ENCODE data around the gene G2E3. TPM values are rescaled to one million over a fixed set of nuclear protein-coding genes. Genes with fewer than 3 reads are reported as not detected.
"Not testable (repeated sequence)": the region's sequence is repeated elsewhere in the genome, so short reads cannot be mapped to it uniquely, and the experiment has no call there.

Gene G2E3
- total and polyA plus RNA-seq, 2 donors from 2014 or later, result 4.4 to 20.5 TPM

DNA sequence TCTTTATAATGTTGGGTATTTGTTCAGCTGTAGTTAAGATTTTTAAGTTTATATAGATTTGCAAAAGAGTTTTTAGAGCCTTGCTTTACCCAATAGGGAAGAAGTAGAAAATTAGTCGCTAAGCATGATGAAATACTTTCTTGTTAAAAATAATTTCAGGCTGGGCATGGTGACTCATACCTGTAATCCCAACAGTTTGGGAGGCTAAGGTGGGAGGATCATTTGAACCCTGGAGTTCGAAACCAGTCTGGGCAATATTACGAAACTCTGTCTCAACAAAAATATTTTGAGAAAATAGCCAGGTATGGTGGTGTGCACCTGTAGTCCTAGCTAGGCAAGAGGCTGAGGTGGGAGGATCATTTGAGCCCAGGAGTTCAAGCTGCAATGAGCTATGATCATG is 44.4 kb downstream of the G2E3 start:
- DNase-seq (no peak), FAIRE-seq (no peak)
- TF ChIP-seq CTCF (IDR thresholded peaks at IDR 0.05; ENCODE audit: borderline replicate concordance, extremely low read depth, insufficient read depth), result no peak
- Histone ChIP-seq H3K9me3 (ENCODE audit: control insufficient read depth in 2 of 3, insufficient read depth in 1 of 3, low read length in 3 of 3) (no peaks in the 10 kb centered on the region), H3K4me3 (ENCODE audit: low read length in 3 of 3) (no peak overlapping the region), H3K4me1 (ENCODE audit: control insufficient read depth in 2 of 3, insufficient read depth in 2 of 3, low read depth in 1 of 3, low read length in 3 of 3) (no peaks in the 10 kb centered on the region), H3K27me3 (ENCODE audit: control insufficient read depth, insufficient read depth, low read length) (no peaks in the 10 kb centered on the region), H3K9ac (ENCODE audit: low read length in 3 of 3) (no peak overlapping the region), H3K36me3 (ENCODE audit: control insufficient read depth in 2 of 3, insufficient read depth in 3 of 3, low read length in 3 of 3) (peaks cover 0 to 17% (median 3%) of the 10 kb centered on the region in 3 donors), H3K27ac (ENCODE audit: low read depth in 2 of 2, low read length in 2 of 2) (no peak overlapping the region)
- intact Hi-C loops (cut with DNase I), result no loop called here

GRCh38 chr14:30604696-30605095 is 45.7 kb downstream of the G2E3 start:
- H3K4me3 ChIP-seq (ENCODE audit: low read length in 3 of 3); intact Hi-C loops (cut with DNase I); H3K4me1 ChIP-seq (ENCODE audit: control insufficient read depth in 2 of 3, insufficient read depth in 2 of 3, low read depth in 1 of 3, low read length in 3 of 3); H3K27me3 ChIP-seq (ENCODE audit: control insufficient read depth, insufficient read depth, low read length); H3K9me3 ChIP-seq (ENCODE audit: control insufficient read depth in 2 of 3, insufficient read depth in 1 of 3, low read length in 3 of 3); FAIRE-seq; DNase-seq; H3K9ac ChIP-seq (ENCODE audit: low read length in 3 of 3); H3K27ac ChIP-seq (ENCODE audit: low read depth in 2 of 2, low read length in 2 of 2): not testable (repeated sequence)
- H3K36me3 ChIP-seq (ENCODE audit: control insufficient read depth in 2 of 3, insufficient read depth in 3 of 3, low read length in 3 of 3), result peaks cover 0 to 13% (median 3%) of the 10 kb centered on the region in 3 donors

- intact Hi-C loops (cut with DNase I), result no loop called here
- H3K9me3 ChIP-seq (ENCODE audit: control insufficient read depth in 2 of 3, insufficient read depth in 1 of 3, low read length in 3 of 3), result no peaks in the 10 kb centered on the region
- H3K27me3 ChIP-seq (ENCODE audit: control insufficient read depth, insufficient read depth, low read length), result no peaks in the 10 kb centered on the region
- peaks cover 0 to 2% (median 0%) of the 10 kb centered on the region in 3 donors for H3K4me1 ChIP-seq (ENCODE audit: control insufficient read depth in 2 of 3, insufficient read depth in 2 of 3, low read depth in 1 of 3, low read length in 3 of 3)
- FAIRE-seq, result peak; percentile 6
- H3K9ac ChIP-seq (ENCODE audit: low read length in 3 of 3), result no peak overlapping the region
- no peak for TF ChIP-seq CTCF (IDR thresholded peaks at IDR 0.05; ENCODE audit: borderline replicate concordance, extremely low read depth, insufficient read depth)
- no peak for DNase-seq
- no peak overlapping the region for H3K27ac ChIP-seq (ENCODE audit: low read depth in 2 of 2, low read length in 2 of 2)
- H3K36me3 ChIP-seq (ENCODE audit: control insufficient read depth in 2 of 3, insufficient read depth in 3 of 3, low read length in 3 of 3), result peaks cover 0 to 3% (median 3%) of the 10 kb centered on the region in 3 donors
- no peak overlapping the region for H3K4me3 ChIP-seq (ENCODE audit: low read length in 3 of 3)
Observed at GRCh38 chr14:30607156-30607780, 48.3 kb downstream of the G2E3 start.

DNA sequence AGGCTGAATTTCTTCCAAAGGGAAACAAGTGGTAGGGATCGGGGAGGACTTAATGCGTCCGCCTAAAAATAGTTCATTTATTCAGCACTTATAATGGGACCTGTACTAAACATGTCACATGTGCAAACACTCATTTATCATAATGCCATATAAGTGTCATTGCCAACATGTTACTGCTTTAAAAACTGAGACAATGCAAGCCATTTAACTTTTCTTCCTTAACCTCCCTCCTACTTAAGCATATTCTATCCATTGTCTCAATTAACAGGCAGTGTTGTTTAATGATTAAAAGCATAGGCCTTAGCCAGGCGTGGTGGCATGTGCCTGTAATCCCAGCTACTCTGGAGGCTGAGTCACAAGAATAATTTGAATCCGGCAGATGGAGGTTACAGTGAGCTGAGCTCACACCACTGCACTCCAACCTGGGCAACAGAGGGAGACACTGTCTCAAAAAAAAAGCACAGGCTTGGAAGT is 49.6 kb downstream of the G2E3 start:
- no peaks in the 10 kb centered on the region for H3K9me3 ChIP-seq (ENCODE audit: control insufficient read depth in 2 of 3, insufficient read depth in 1 of 3, low read length in 3 of 3)
- H3K27me3 ChIP-seq (ENCODE audit: control insufficient read depth, insufficient read depth, low read length), result no peaks in the 10 kb centered on the region
- FAIRE-seq (no peak), DNase-seq (peak in 2 of 5 donors; percentile 26 to 39)
- no peak overlapping the region for H3K27ac ChIP-seq (ENCODE audit: low read depth in 2 of 2, low read length in 2 of 2)
- no peak for TF ChIP-seq CTCF (IDR thresholded peaks at IDR 0.05; ENCODE audit: borderline replicate concordance, extremely low read depth, insufficient read depth)
- intact Hi-C loops (cut with DNase I), result no loop called here
- peaks cover 0 to 2% (median 0%) of the 10 kb centered on the region in 3 donors for H3K4me1 ChIP-seq (ENCODE audit: control insufficient read depth in 2 of 3, insufficient read depth in 2 of 3, low read depth in 1 of 3, low read length in 3 of 3)
- no peaks in the 10 kb centered on the region for H3K36me3 ChIP-seq (ENCODE audit: control insufficient read depth in 2 of 3, insufficient read depth in 3 of 3, low read length in 3 of 3)
- no peak overlapping the region for H3K4me3 ChIP-seq (ENCODE audit: low read length in 3 of 3)
- H3K9ac ChIP-seq (ENCODE audit: low read length in 3 of 3), result no peak overlapping the region
